ENCODE data around the gene SIPA1L3. TPM values are rescaled to one million over a fixed set of nuclear protein-coding genes. Genes with fewer than 3 reads are reported as not detected.

SIPA1L3 gene
- total and polyA plus RNA-seq, 10 of the 15 experiments (the other 5 are each of a cell fraction or from before 2014, with no cell fraction given) = 0.24 to 66.2 (median 19.1) TPM

DNA sequence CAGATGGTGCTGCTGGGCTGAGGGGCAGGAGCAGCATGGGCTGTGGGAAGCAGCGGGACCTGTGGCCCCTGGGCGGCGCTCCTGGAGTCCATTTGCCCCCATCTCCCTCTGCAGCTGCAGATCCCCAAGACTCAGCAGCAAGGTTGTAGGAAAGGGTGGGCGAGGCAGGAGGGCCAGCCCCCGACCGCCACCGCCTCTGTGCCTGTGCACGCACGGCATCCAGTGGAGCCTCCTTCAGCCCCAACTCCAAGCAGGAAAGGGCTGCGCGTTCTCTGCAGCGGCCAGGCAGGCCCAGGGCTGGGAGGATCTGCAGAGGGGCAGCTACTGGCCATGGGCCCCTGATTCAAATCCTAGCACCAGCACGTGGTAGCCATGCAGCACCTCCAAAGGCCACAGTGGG is 296.2 kb downstream of the SIPA1L3 start:
- POLR2A ChIA-PET = no interaction called here
- intact Hi-C loops (cut with micrococcal nuclease; ENCODE audit: unreplicated experiment) = no loop called here
- H3K27me3 ChIP-seq (replicated peaks in 1 of 2; ENCODE audit: control insufficient read depth in 2 of 2, insufficient read depth in 2 of 2, low read length in 1 of 2) = no peaks in the 10 kb centered on the region
- TF ChIP-seq HSF1 (IDR thresholded peaks at IDR 0.05; ENCODE audit: low read depth, low read length) = no peak
- TF ChIP-seq KDM1A (IDR thresholded peaks at IDR 0.05; ENCODE audit: borderline replicate concordance) = no peak
- no peak for TF ChIP-seq SREBF2 (IDR thresholded peaks at IDR 0.05; ENCODE audit: low read length)
- no peak for TF ChIP-seq CBX5 (IDR thresholded peaks at IDR 0.05; ENCODE audit: low read depth)
- TF ChIP-seq, protein P1, sequence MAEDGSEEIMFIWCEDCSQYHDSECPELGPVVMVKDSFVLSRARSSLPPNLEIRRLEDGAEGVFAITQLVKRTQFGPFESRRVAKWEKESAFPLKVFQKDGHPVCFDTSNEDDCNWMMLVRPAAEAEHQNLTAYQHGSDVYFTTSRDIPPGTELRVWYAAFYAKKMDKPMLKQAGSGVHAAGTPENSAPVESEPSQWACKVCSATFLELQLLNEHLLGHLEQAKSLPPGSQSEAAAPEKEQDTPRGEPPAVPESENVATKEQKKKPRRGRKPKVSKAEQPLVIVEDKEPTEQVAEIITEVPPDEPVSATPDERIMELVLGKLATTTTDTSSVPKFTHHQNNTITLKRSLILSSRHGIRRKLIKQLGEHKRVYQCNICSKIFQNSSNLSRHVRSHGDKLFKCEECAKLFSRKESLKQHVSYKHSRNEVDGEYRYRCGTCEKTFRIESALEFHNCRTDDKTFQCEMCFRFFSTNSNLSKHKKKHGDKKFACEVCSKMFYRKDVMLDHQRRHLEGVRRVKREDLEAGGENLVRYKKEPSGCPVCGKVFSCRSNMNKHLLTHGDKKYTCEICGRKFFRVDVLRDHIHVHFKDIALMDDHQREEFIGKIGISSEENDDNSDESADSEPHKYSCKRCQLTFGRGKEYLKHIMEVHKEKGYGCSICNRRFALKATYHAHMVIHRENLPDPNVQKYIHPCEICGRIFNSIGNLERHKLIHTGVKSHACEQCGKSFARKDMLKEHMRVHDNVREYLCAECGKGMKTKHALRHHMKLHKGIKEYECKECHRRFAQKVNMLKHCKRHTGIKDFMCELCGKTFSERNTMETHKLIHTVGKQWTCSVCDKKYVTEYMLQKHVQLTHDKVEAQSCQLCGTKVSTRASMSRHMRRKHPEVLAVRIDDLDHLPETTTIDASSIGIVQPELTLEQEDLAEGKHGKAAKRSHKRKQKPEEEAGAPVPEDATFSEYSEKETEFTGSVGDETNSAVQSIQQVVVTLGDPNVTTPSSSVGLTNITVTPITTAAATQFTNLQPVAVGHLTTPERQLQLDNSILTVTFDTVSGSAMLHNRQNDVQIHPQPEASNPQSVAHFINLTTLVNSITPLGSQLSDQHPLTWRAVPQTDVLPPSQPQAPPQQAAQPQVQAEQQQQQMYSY (CRISPR knock-in tag; IDR thresholded peaks at IDR 0.05) = no peak
- no peak for TF ChIP-seq KLF5 (IDR thresholded peaks at IDR 0.05; ENCODE audit: partially characterized antibody)
- no peak for TF ChIP-seq IKZF1 (conservative IDR thresholded peaks at IDR 0.05)
- TF ChIP-seq CREB1 (IDR thresholded peaks at IDR 0.05; ENCODE audit: low read depth) = no peak
- TF ChIP-seq JUND (IDR thresholded peaks at IDR 0.05; ENCODE audit: low read depth, low read length) = no peak
- TF ChIP-seq, protein P2, sequence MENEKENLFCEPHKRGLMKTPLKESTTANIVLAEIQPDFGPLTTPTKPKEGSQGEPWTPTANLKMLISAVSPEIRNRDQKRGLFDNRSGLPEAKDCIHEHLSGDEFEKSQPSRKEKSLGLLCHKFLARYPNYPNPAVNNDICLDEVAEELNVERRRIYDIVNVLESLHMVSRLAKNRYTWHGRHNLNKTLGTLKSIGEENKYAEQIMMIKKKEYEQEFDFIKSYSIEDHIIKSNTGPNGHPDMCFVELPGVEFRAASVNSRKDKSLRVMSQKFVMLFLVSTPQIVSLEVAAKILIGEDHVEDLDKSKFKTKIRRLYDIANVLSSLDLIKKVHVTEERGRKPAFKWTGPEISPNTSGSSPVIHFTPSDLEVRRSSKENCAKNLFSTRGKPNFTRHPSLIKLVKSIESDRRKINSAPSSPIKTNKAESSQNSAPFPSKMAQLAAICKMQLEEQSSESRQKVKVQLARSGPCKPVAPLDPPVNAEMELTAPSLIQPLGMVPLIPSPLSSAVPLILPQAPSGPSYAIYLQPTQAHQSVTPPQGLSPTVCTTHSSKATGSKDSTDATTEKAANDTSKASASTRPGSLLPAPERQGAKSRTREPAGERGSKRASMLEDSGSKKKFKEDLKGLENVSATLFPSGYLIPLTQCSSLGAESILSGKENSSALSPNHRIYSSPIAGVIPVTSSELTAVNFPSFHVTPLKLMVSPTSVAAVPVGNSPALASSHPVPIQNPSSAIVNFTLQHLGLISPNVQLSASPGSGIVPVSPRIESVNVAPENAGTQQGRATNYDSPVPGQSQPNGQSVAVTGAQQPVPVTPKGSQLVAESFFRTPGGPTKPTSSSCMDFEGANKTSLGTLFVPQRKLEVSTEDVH (IDR thresholded peaks at IDR 0.05; ENCODE audit: low read depth, partially characterized antibody) = no peak
- no peak for TF ChIP-seq ESRRA (IDR thresholded peaks at IDR 0.05; ENCODE audit: low read length)
- no peak for TF ChIP-seq HCFC1 (IDR thresholded peaks at IDR 0.05; ENCODE audit: low read length)
- TF ChIP-seq FOS (IDR thresholded peaks at IDR 0.05; ENCODE audit: borderline replicate concordance, extremely low read depth, insufficient read length) = no peak
- TF ChIP-seq NR2C1 (IDR thresholded peaks at IDR 0.05) = no peak
- no peak for TF ChIP-seq HDAC2 (IDR thresholded peaks at IDR 0.05)
- no peak for TF ChIP-seq SRF (IDR thresholded peaks at IDR 0.05; ENCODE audit: low read depth in 2 of 2, low read length in 2 of 2)
- no peak for TF ChIP-seq BHLHE40 (IDR thresholded peaks at IDR 0.05; ENCODE audit: borderline replicate concordance in 1 of 2, low read depth in 2 of 2, low read length in 1 of 2)
- no peak for TF ChIP-seq EED (IDR thresholded peaks at IDR 0.05; ENCODE audit: low read depth)
- FAIRE-seq (no peak), ATAC-seq (no peak), DNase-seq (ENCODE audit: low read depth, low spot score) (no peak)
- H3K9me3 ChIP-seq (replicated peaks; ENCODE audit: control insufficient read depth, insufficient read depth, low read length) = no peaks in the 10 kb centered on the region
- H3K79me2 ChIP-seq (ENCODE audit: control insufficient read depth, insufficient read depth, low read length) = no peaks in the 10 kb centered on the region
- no peak overlapping the region for H3K4me2 ChIP-seq (ENCODE audit: control insufficient read depth, insufficient read depth)
- H3K27ac ChIP-seq (ENCODE audit: control insufficient read depth, insufficient read depth) = no peak overlapping the region
- no peak overlapping the region for H3K9ac ChIP-seq (ENCODE audit: control insufficient read depth, insufficient read depth, low read length)
- in situ Hi-C loops (cut with MboI) = no loop called here
- RAD21 ChIA-PET (ENCODE audit: unreplicated experiment) = no interaction called here
- no peak overlapping the region for H3K4me3 ChIP-seq
- BruUV-seq (replicated peaks) = no TSS peak
- SMC1A ChIA-PET (ENCODE audit: uncharacterized antibody, unreplicated experiment) = no interaction called here
- no peaks in the 10 kb centered on the region for H3K4me1 ChIP-seq (ENCODE audit: control insufficient read depth, insufficient read depth, low read length)
- no peaks in the 10 kb centered on the region for H4K20me1 ChIP-seq (ENCODE audit: control insufficient read depth, insufficient read depth)
- WGBS (ENCODE audit: insufficient coverage, insufficient replicate concordance, low lambda C conversion rate, missing lambda C conversion rate) = 95% methylated on average over 13 of the region's 13 CpGs
- H2AFZ ChIP-seq (ENCODE audit: control insufficient read depth, low read depth, low read length) = no peak overlapping the region
- H3K36me3 ChIP-seq (ENCODE audit: control insufficient read depth in 2 of 2, insufficient read depth in 2 of 2, low read length in 1 of 2) = peaks cover 3 to 17% of the 10 kb centered on the region in 2 experiments; a peak in 3 of 4 replicates
- CTCF ChIA-PET = no interaction called here

Measured in GM12878 (cell line).